ENCODE data around the gene PPIL1. TPM values are rescaled to one million over a fixed set of nuclear protein-coding genes. Genes with fewer than 3 reads are reported as not detected.

The PPIL1 gene
- total and polyA plus RNA-seq, 9 donors: 10.7 to 38.4 (median 21.2) TPM

GRCh38 chr6:36850021-36850420 lies 24.6 kb downstream of the PPIL1 start:
- TF ChIP-seq POLR2A (IDR thresholded peaks at IDR 0.05) (no peak), CTCF (IDR thresholded peaks at IDR 0.05) (no peak), EP300 (IDR thresholded peaks at IDR 0.05) (no peak)
- H3K27ac ChIP-seq: no peak overlapping the region
- no peak for DNase-seq
- no peaks in the 10 kb centered on the region for H3K27me3 ChIP-seq
- 93 to 95% (median 94%) methylated on average over 9 of the region's 9 CpGs for WGBS, 3 donors
- no peak overlapping the region for H3K4me3 ChIP-seq
- no peaks in the 10 kb centered on the region for H3K9me3 ChIP-seq
- no peaks in the 10 kb centered on the region for H3K4me1 ChIP-seq (ENCODE audit: insufficient read depth)
- no peaks in the 10 kb centered on the region for H3K36me3 ChIP-seq
- intact Hi-C loops (cut with DNase I): loop anchor here in 2 of 4 donors (2.0 to 5.0 kb wide), 2 partner anchors 83 kb away; no protein-coding TSS in a partner anchor

GRCh38 chr6:36848658-36849441 lies 25.8 kb downstream of the PPIL1 start:
- no peaks in the 10 kb centered on the region for H3K9me3 ChIP-seq
- no peak overlapping the region for H3K27ac ChIP-seq
- H3K4me1 ChIP-seq (ENCODE audit: insufficient read depth): no peaks in the 10 kb centered on the region
- intact Hi-C loops (cut with DNase I): loop anchor here in 3 of 4 donors (2.0 to 10.0 kb wide), 5 partner anchors 80 to 234 kb away; no protein-coding TSS in a partner anchor
- H3K4me3 ChIP-seq: no peak overlapping the region
- TF ChIP-seq POLR2A (IDR thresholded peaks at IDR 0.05) (no peak), CTCF (IDR thresholded peaks at IDR 0.05) (no peak), EP300 (IDR thresholded peaks at IDR 0.05) (no peak)
- 22 to 24% (median 23%) methylated on average over 26 of the region's 26 CpGs for WGBS, 3 donors
- DNase-seq: peak in 2 of 5 donors; percentile 35 to 50
- no peaks in the 10 kb centered on the region for H3K27me3 ChIP-seq
- H3K36me3 ChIP-seq: no peaks in the 10 kb centered on the region

- TF ChIP-seq POLR2A (IDR thresholded peaks at IDR 0.05) (no peak), EP300 (IDR thresholded peaks at IDR 0.05) (no peak), CTCF (IDR thresholded peaks at IDR 0.05) (no peak)
- H3K4me1 ChIP-seq (ENCODE audit: insufficient read depth): no peaks in the 10 kb centered on the region
- intact Hi-C loops (cut with DNase I): loop anchor here in 3 of 4 donors (2.0 to 10.0 kb wide), 5 partner anchors 79 to 233 kb away; no protein-coding TSS in a partner anchor
- no peaks in the 10 kb centered on the region for H3K36me3 ChIP-seq
- no peak overlapping the region for H3K27ac ChIP-seq
- H3K27me3 ChIP-seq: no peaks in the 10 kb centered on the region
- H3K4me3 ChIP-seq: no peak overlapping the region
- 95 to 98% (median 97%) methylated on average over 6 of the region's 6 CpGs for WGBS, 3 donors
- DNase-seq: no peak
- H3K9me3 ChIP-seq: no peaks in the 10 kb centered on the region
Observed at GRCh38 chr6:36847991-36848390, 26.6 kb downstream of the PPIL1 start.

- H3K9me3 ChIP-seq: no peaks in the 10 kb centered on the region
- intact Hi-C loops (cut with DNase I): loop anchor here in 2 of 4 donors (5.0 to 10.0 kb wide), 4 partner anchors 80 to 232 kb away; no protein-coding TSS in a partner anchor
- no peak for DNase-seq
Observed at GRCh38 chr6:36847152-36847551, 27.5 kb downstream of the PPIL1 start.

More at GRCh38 chr6:36847152-36847551, 27.5 kb downstream of the PPIL1 start:
- Histone ChIP-seq H3K27me3 (no peaks in the 10 kb centered on the region), H3K27ac (no peak overlapping the region), H3K36me3 (no peaks in the 10 kb centered on the region), H3K4me3 (no peak overlapping the region), H3K4me1 (ENCODE audit: insufficient read depth) (no peaks in the 10 kb centered on the region)
- WGBS, 3 donors: 93 to 98% (median 97%) methylated on average over 4 of the region's 4 CpGs
- TF ChIP-seq EP300 (IDR thresholded peaks at IDR 0.05) (no peak), CTCF (IDR thresholded peaks at IDR 0.05) (no peak), POLR2A (IDR thresholded peaks at IDR 0.05) (no peak)
